ENCODE data around the gene SSU72.

DNA sequence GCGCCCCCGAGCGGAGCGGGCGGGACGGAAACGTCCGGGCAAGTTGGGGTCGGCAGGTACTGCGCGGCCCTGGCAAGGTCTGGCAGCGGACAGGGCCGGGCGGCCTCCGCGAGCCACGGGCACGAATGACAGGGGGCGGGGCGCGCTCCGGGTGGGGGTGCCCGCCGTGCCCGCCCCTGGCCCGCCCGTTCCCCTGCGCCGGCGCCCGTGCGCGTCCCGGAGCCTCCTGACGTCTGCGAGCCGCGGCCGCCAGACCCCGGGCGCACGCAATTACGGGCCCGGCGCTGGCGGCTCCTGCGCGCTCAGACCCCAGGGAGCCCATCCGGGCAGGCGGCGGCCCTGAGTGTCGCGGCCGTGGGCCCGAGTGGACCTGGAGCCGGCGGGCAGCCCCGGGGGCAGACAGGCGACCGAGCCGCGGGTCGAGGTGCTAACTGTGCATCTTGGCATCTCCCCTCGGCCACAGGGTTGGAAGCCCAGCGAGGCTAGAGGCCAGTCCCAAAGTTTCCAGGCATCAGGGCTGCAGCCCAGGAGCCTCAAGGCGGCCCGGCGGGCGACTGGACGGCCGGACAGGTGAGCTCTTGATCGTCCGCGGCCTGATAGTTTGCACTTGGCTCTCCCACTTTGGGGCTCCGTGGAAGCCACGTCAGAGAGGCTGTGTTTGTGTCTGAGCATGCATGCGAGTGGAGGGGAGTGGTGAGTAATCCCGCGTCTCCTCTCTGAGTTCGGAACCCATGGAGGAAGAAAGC, 41.6 kb upstream of the SSU72 start:
- TF ChIP-seq, protein P1, sequence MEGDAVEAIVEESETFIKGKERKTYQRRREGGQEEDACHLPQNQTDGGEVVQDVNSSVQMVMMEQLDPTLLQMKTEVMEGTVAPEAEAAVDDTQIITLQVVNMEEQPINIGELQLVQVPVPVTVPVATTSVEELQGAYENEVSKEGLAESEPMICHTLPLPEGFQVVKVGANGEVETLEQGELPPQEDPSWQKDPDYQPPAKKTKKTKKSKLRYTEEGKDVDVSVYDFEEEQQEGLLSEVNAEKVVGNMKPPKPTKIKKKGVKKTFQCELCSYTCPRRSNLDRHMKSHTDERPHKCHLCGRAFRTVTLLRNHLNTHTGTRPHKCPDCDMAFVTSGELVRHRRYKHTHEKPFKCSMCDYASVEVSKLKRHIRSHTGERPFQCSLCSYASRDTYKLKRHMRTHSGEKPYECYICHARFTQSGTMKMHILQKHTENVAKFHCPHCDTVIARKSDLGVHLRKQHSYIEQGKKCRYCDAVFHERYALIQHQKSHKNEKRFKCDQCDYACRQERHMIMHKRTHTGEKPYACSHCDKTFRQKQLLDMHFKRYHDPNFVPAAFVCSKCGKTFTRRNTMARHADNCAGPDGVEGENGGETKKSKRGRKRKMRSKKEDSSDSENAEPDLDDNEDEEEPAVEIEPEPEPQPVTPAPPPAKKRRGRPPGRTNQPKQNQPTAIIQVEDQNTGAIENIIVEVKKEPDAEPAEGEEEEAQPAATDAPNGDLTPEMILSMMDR (IDR thresholded peaks at IDR 0.05): no peak
- no peak for TF ChIP-seq POLR2A (IDR thresholded peaks at IDR 0.05)

Data from esophagus squamous epithelium (tissue), 4 donors.